ENCODE measurements around the gene CDK5. TPM values are rescaled to one million over a fixed set of nuclear protein-coding genes. Genes with fewer than 3 reads are reported as not detected.
A peak's percentile ranks its signal among the peaks of the same experiment; 100 is the strongest.

CDK5 gene
- total RNA-seq, 1 donor from 2014 or later: 10.4 TPM

GRCh38 chr7:151034312-151035025 lies 23.2 kb downstream of the CDK5 start:
- Histone ChIP-seq H3K4me1 (peaks cover 15% of the 10 kb centered on the region), H3K36me3 (peaks cover 29% of the 10 kb centered on the region), H3K4me3 (no peak overlapping the region), H3K27me3 (no peaks in the 10 kb centered on the region), H3K9me3 (no peaks in the 10 kb centered on the region), H3K27ac (no peak overlapping the region)
- intact Hi-C loops (cut with DNase I): loop anchor here (10.0 kb wide), 1 partner anchor 80 kb away; no protein-coding TSS in a partner anchor
- DNase-seq (no peak), ATAC-seq (no peak)
- TF ChIP-seq CTCF (IDR thresholded peaks at IDR 0.05): no peak

GRCh38 chr7:151033864-151034249 lies 23.8 kb downstream of the CDK5 start:
- intact Hi-C loops (cut with DNase I): loop anchor here (10.0 kb wide), 1 partner anchor 81 kb away; no protein-coding TSS in a partner anchor
- peaks cover 29% of the 10 kb centered on the region for H3K36me3 ChIP-seq
- peaks cover 14% of the 10 kb centered on the region for H3K4me1 ChIP-seq
- H3K4me3 ChIP-seq: no peak overlapping the region
- DNase-seq (no peak), ATAC-seq (no peak)
- H3K9me3 ChIP-seq: no peaks in the 10 kb centered on the region
- H3K27me3 ChIP-seq: no peaks in the 10 kb centered on the region
- no peak for TF ChIP-seq CTCF (IDR thresholded peaks at IDR 0.05)
- no peak overlapping the region for H3K27ac ChIP-seq

GRCh38 chr7:151032936-151033863 lies 24.5 kb downstream of the CDK5 start:
- intact Hi-C loops (cut with DNase I): loop anchor here (10.0 kb wide), 1 partner anchor 82 kb away; no protein-coding TSS in a partner anchor
- TF ChIP-seq CTCF (IDR thresholded peaks at IDR 0.05): no peak
- Histone ChIP-seq H3K27ac (no peak overlapping the region), H3K4me1 (peaks cover 11% of the 10 kb centered on the region), H3K36me3 (peaks cover 29% of the 10 kb centered on the region), H3K4me3 (no peak overlapping the region), H3K27me3 (no peaks in the 10 kb centered on the region), H3K9me3 (no peaks in the 10 kb centered on the region)
- DNase-seq (no peak), ATAC-seq (peak; percentile 2)

- H3K36me3 ChIP-seq: peaks cover 17% of the 10 kb centered on the region
These were observed 26.7 kb downstream of the CDK5 start for GRCh38 chr7:151031011-151031410.

More at GRCh38 chr7:151031011-151031410, 26.7 kb downstream of the CDK5 start:
- TF ChIP-seq CTCF (IDR thresholded peaks at IDR 0.05): no peak
- Histone ChIP-seq H3K27ac (no peak overlapping the region), H3K27me3 (no peaks in the 10 kb centered on the region), H3K4me3 (no peak overlapping the region), H3K4me1 (peaks cover 11% of the 10 kb centered on the region), H3K9me3 (no peaks in the 10 kb centered on the region)
- DNase-seq: no peak
- intact Hi-C loops (cut with DNase I): loop anchor here (10.0 kb wide), 1 partner anchor 84 kb away; no protein-coding TSS in a partner anchor
- ATAC-seq: no peak

Measured in upper lobe of right lung (tissue), 1 donor.